Mononuclear cell (primary cell): ENCODE data around the gene OXT. TPM values are rescaled to one million over a fixed set of nuclear protein-coding genes. Genes with fewer than 3 reads are reported as not detected.
"Not testable (repeated sequence)": the region's sequence is repeated elsewhere in the genome, so short reads cannot be mapped to it uniquely, and the experiment has no call there.

Source experiments
- H3K27me3 ChIP-seq: 2 replicates; pipeline ENCODE4 v1.6.0; 2011; ENCODE audit warnings: low read length, control low read depth; ENCODE audit not compliant: insufficient read depth
- H3K4me1 ChIP-seq: 2 replicates; pipeline ENCODE4 v1.5.1; 2011; ENCODE audit warnings: mild to moderate bottlenecking, low read length, control low read depth; ENCODE audit not compliant: insufficient read depth
- H3K4me3 ChIP-seq: 2 replicates; pipeline ENCODE4 v1.5.1; 2011; ENCODE audit warnings: mild to moderate bottlenecking, low read length, moderate library complexity
- H3K9me3 ChIP-seq: 2 replicates; pipeline ENCODE4 v1.5.1; 2011; ENCODE audit warnings: low read depth, mild to moderate bottlenecking, control low read depth, low read length
- total RNA-seq: library from RNA; depleted of rRNA; stranded (reverse); fragments of >200 nt; gene quantifications from one replicate; pipeline ENCODE4 v1.2.3, GENCODE V29; 2012

OXT gene
- total RNA-seq, 1 donor: not detected

- H3K4me3 ChIP-seq: peak overlapping the region; percentile 35
- H3K4me1 ChIP-seq: peaks cover 30% of the 10 kb centered on the region
- H3K9me3 ChIP-seq: no peaks in the 10 kb centered on the region
- H3K27me3 ChIP-seq: peaks cover 15% of the 10 kb centered on the region
Measured at GRCh38 chr20:3072530-3073250, 1.3 kb downstream of the OXT start.

GRCh38 chr20:3073251-3073643 is 1.8 kb downstream of the OXT start:
- Histone ChIP-seq H3K4me1 (peaks cover 33% of the 10 kb centered on the region), H3K27me3 (peaks cover 15% of the 10 kb centered on the region)
- H3K4me3 ChIP-seq, H3K9me3 ChIP-seq: not testable (repeated sequence)

DNA sequence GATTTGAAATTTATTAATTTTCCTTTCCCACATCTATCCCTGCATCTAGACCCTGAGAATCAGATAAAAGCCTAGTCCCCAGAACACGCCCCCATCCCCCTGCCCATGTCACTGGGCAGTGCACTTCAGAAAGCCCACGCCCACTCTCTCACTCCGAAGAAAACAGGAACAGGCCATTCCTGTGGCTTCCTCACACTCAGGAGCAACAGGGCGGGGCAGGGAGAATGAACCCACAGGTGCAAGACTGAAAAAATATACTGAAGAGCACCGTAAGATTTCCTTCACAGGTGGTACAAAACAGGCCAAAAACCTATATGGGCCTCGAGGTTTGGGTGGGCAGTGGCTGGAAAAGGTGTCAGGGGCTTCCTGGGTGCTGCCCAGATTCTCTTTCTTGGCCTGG is 3.4 kb downstream of the OXT start:
- Histone ChIP-seq H3K4me3 (no peak overlapping the region), H3K27me3 (peaks cover 20% of the 10 kb centered on the region), H3K9me3 (no peaks in the 10 kb centered on the region), H3K4me1 (peaks cover 33% of the 10 kb centered on the region)

DNA sequence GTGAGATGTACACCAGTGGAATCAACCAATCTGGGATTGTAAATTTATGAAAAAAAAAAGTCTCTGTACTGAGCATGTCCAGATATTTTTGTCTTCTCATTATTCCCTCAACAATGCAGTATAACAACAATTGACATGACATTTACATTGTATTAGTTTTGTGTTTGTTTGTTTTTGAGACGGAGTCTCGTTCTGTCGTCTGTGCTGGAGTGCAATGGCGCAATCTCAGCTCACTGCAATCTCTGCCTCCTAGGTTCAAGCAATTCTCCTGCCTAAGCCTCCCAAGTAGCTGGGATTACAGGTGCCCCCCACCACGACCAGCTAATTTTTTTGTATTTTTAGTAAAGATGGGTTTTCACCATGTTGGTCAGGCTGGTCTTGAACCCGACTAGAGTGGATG is 3.9 kb downstream of the OXT start:
- not testable (repeated sequence) for H3K9me3 ChIP-seq, H3K4me3 ChIP-seq
- H3K4me1 ChIP-seq: peaks cover 33% of the 10 kb centered on the region
- H3K27me3 ChIP-seq: peaks cover 25% of the 10 kb centered on the region

GRCh38 chr20:3077618-3078134 is 6.3 kb downstream of the OXT start:
- H3K9me3 ChIP-seq: no peaks in the 10 kb centered on the region
- H3K4me1 ChIP-seq: peaks cover 19% of the 10 kb centered on the region
- no peak overlapping the region for H3K4me3 ChIP-seq
- H3K27me3 ChIP-seq: peaks cover 34% of the 10 kb centered on the region

DNA sequence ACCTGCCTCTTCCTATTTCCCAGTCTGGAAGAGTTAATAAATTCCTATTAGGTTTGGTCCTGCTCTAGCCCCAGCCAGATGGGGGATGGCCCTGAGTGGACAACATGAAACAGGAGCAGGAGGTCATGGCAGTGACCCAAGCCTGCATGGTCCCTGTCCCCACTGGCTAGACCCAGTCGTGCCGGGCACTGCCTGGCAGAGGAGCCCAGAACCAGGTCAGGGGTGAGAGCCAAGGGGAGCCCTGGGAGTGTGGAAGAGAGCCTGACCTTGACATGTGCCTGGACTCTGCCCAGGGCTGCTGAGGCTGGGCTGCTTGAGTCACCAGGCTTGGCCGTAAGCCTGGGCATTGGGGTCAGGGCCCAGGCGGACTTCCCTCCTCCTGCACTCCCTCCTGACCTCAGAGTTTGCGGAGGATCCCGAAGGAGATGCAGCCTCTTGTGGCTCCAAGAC is 9.5 kb downstream of the OXT start:
- no peaks in the 10 kb centered on the region for H3K9me3 ChIP-seq
- H3K4me1 ChIP-seq: peaks cover 27% of the 10 kb centered on the region
- H3K27me3 ChIP-seq: peaks cover 47% of the 10 kb centered on the region
- H3K4me3 ChIP-seq: no peak overlapping the region

- Histone ChIP-seq H3K4me3 (no peak overlapping the region), H3K4me1 (peaks cover 26% of the 10 kb centered on the region), H3K27me3 (peaks cover 47% of the 10 kb centered on the region), H3K9me3 (no peaks in the 10 kb centered on the region)
Measured at GRCh38 chr20:3081641-3082040, 10.2 kb downstream of the OXT start.

GRCh38 chr20:3082306-3082951 is 11.0 kb downstream of the OXT start:
- no peak overlapping the region for H3K4me3 ChIP-seq
- H3K27me3 ChIP-seq: peaks cover 47% of the 10 kb centered on the region
- no peaks in the 10 kb centered on the region for H3K9me3 ChIP-seq
- H3K4me1 ChIP-seq: peaks cover 18% of the 10 kb centered on the region

- H3K27me3 ChIP-seq: peaks cover 47% of the 10 kb centered on the region
- H3K4me3 ChIP-seq: no peak overlapping the region
- H3K4me1 ChIP-seq: peaks cover 13% of the 10 kb centered on the region
- H3K9me3 ChIP-seq: no peaks in the 10 kb centered on the region
Measured at GRCh38 chr20:3082955-3083952, 11.8 kb downstream of the OXT start.

- Histone ChIP-seq H3K4me3 (no peak within 1 kb of the TSS), H3K4me1 (peaks cover 13% of the 10 kb centered on the region), H3K27me3 (peaks cover 43% of the 10 kb centered on the region), H3K9me3 (no peaks in the 10 kb centered on the region)
Measured at GRCh38 chr20:3084283-3084985, 13.0 kb downstream of the OXT start, which contains the start of gene AVP. Gene AVP, minus strand, starts transcription at chr20:3084724. Its CDS starts 50 bp downstream, at chr20:3084674.

DNA sequence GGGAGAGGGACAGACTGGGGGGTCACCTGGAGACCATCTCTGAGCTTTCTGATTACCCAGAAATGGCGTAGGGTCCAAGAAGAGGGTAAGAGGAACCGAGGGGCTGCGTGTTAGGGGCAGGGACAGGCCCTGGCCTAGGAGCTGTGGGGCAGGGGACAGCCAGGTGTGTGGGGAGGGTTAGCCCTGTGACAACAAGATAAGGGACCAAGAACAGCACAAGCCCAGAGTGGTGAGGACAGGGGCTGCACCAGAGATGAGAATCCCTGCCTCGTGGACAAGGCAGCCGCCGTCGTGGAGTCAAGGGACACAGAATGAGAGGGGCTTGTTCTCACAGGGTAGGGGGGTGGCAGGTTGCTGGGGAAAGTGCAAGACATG is 13.6 kb downstream of the OXT start:
- Histone ChIP-seq H3K4me3 (no peak overlapping the region), H3K27me3 (peaks cover 43% of the 10 kb centered on the region), H3K4me1 (peaks cover 13% of the 10 kb centered on the region), H3K9me3 (no peaks in the 10 kb centered on the region)

GRCh38 chr20:3085571-3086072 is 14.2 kb downstream of the OXT start:
- H3K4me1 ChIP-seq: peaks cover 13% of the 10 kb centered on the region
- no peaks in the 10 kb centered on the region for H3K9me3 ChIP-seq
- no peak overlapping the region for H3K4me3 ChIP-seq
- H3K27me3 ChIP-seq: peaks cover 42% of the 10 kb centered on the region

DNA sequence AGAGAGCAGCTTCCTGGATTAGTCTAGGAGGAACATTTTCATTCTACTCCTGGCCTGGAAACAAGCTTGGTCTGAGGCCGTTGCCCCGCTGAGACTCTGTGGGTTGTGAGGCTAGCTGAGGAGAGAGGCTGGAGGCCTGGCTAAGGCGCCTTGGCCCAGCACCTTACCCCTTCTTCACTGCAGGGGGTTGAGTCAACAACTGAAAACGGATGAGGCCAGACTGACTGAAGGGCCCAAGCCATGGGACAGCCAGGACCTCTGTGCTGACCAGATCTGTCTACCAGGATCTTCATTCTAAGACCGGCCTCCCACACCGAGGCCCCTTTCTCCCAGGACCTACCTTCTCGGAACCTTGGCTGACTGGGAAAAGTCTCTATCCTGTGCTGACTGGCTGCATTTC is 16.6 kb downstream of the OXT start:
- no peaks in the 10 kb centered on the region for H3K9me3 ChIP-seq
- H3K27me3 ChIP-seq: peaks cover 44% of the 10 kb centered on the region
- H3K4me1 ChIP-seq: peaks cover 16% of the 10 kb centered on the region
- H3K4me3 ChIP-seq: no peak overlapping the region

GRCh38 chr20:3090565-3090964 is 19.1 kb downstream of the OXT start:
- H3K27me3 ChIP-seq: peaks cover 34% of the 10 kb centered on the region
- no peaks in the 10 kb centered on the region for H3K9me3 ChIP-seq
- no peak overlapping the region for H3K4me3 ChIP-seq
- H3K4me1 ChIP-seq: peaks cover 21% of the 10 kb centered on the region
